Fibroblast of lung (primary cell): ENCODE measurements around the gene NR2F2. TPM values are rescaled to one million over a fixed set of nuclear protein-coding genes. Genes with fewer than 3 reads are reported as not detected.

ENCODE experiments used
- DNase-seq, 2 donors: peaks; one replicate each; pipeline versions ENCODE4 v3.0.0 to v3.0.0-alpha.2; 2010; ENCODE audit warnings: low read depth in 2 of 2
- H2AFZ ChIP-seq: 2 replicates; pipeline ENCODE4 v1.5.1; 2012; ENCODE audit warnings: low read length, control low read depth, inconsistent platforms
- H3K27ac ChIP-seq: 2 replicates; pipeline ENCODE4 v1.5.1; 2011; ENCODE audit warnings: low read length, control low read depth; ENCODE audit not compliant: insufficient read depth
- H3K27me3 ChIP-seq: 2 replicates; pipeline ENCODE4 v1.5.1; 2011; ENCODE audit warnings: mild to moderate bottlenecking, low read length; ENCODE audit not compliant: control insufficient read depth, insufficient read depth
- H3K36me3 ChIP-seq: 2 replicates; pipeline ENCODE4 v1.5.1; 2011; ENCODE audit warnings: low read length; ENCODE audit not compliant: control insufficient read depth, insufficient read depth
- H3K4me1 ChIP-seq: 2 replicates; pipeline ENCODE4 v1.5.1; 2011; ENCODE audit warnings: low read length; ENCODE audit not compliant: control insufficient read depth, insufficient read depth; ENCODE audit errors: extremely low read depth
- H3K4me2 ChIP-seq: 2 replicates; pipeline ENCODE4 v1.5.1; 2011; ENCODE audit warnings: low read length, control low read depth; ENCODE audit not compliant: insufficient read depth; ENCODE audit errors: extremely low read depth
- H3K4me3 ChIP-seq, 4 experiments: fragments of 200-600 bp in 1 of 4; sonication (generic) in 1 of 4; replicated peaks in 1 of 4; 2 replicates each; pipeline ENCODE4 v1.5.1; 2011 to 2016; ENCODE audit warnings: low read length in 4 of 4, low read depth in 3 of 4, mild to moderate bottlenecking in 3 of 4, control low read depth in 2 of 4, inconsistent platforms in 1 of 4, mixed read lengths in 1 of 4; ENCODE audit not compliant: insufficient read depth in 1 of 4; ENCODE audit errors: control extremely low read depth in 1 of 4
- H3K79me2 ChIP-seq: 2 replicates; pipeline ENCODE4 v1.5.1; 2012; ENCODE audit warnings: mild to moderate bottlenecking, low read length, inconsistent platforms; ENCODE audit not compliant: control insufficient read depth, insufficient read depth
- H3K9ac ChIP-seq: 2 replicates; pipeline ENCODE4 v1.5.1; 2011; ENCODE audit warnings: mild to moderate bottlenecking, low read length, control low read depth; ENCODE audit not compliant: insufficient read depth
- H3K9me3 ChIP-seq: 2 replicates; pipeline ENCODE4 v1.5.1; 2012; ENCODE audit warnings: low read depth, low read length; ENCODE audit not compliant: control insufficient read depth, insufficient read depth
- H4K20me1 ChIP-seq: 2 replicates; pipeline ENCODE4 v1.5.1; 2011; ENCODE audit warnings: low read length; ENCODE audit not compliant: control insufficient read depth, insufficient read depth; ENCODE audit errors: extremely low read depth
- CTCF ChIP-seq, 2 donors: IDR thresholded peaks in 1 of 2; conservative IDR thresholded peaks in 1 of 2; 1 replicate in 1 of 2; 2 replicates in 1 of 2; pipeline ENCODE4 v1.5.1; 2011 to 2012; ENCODE audit warnings: low read length in 2 of 2, control low read depth in 1 of 2, inconsistent platforms in 1 of 2, low read depth in 1 of 2, mild to moderate bottlenecking in 1 of 2
- EZH2 ChIP-seq: IDR thresholded peaks from 2 replicates; pipeline ENCODE4 v1.5.1; 2012; ENCODE audit warnings: low read length, control low read depth, mild to moderate bottlenecking; ENCODE audit errors: missing control alignments
- polyA plus RNA-seq, 2 donors: library from polyadenylated mRNA; depleted of rRNA in 1 of 2; stranded (reverse) in 1 of 2; unstranded in 1 of 2; fragments of >200 nt; gene quantifications; 2 replicates each; pipeline ENCODE4 v1.2.1, GENCODE V29; 2011 to 2012; ENCODE audit warnings: missing spikeins in 1 of 2
- total RNA-seq: library from RNA; depleted of rRNA; stranded (reverse); fragments of >200 nt; gene quantifications from 2 replicates; pipeline ENCODE4 v1.2.1, GENCODE V29; 2014

The NR2F2 gene
- total and polyA plus RNA-seq, 2 donors (not counting 1 experiment from before 2014, with no cell fraction given), result 15.7 to 130 TPM

- H4K20me1 ChIP-seq, result no peaks in the 10 kb centered on the region
- H3K79me2 ChIP-seq, result peaks cover 97% of the 10 kb centered on the region
- H3K4me2 ChIP-seq, result peak overlapping the region; percentile 61
- H2AFZ ChIP-seq, result no peak overlapping the region
- no peaks in the 10 kb centered on the region for H3K9me3 ChIP-seq
- no peak for TF ChIP-seq CTCF (conservative IDR thresholded peaks at IDR 0.05 in 1 of 2, IDR thresholded peaks at IDR 0.05 in 1 of 2; ENCODE audit: low read depth in 1 of 2, low read length in 2 of 2)
- TF ChIP-seq EZH2, result no peak
- peak overlapping the region in 1 of 4 experiments; percentile 14 for H3K4me3 ChIP-seq
- no peak overlapping the region for H3K9ac ChIP-seq
- peaks cover 15% of the 10 kb centered on the region for H3K4me1 ChIP-seq
- H3K27me3 ChIP-seq, result no peaks in the 10 kb centered on the region
- peak overlapping the region; percentile 33 for H3K27ac ChIP-seq
- peaks cover 15% of the 10 kb centered on the region for H3K36me3 ChIP-seq
- DNase-seq, result peak in 1 of 2 donors; percentile 59
These were observed 18.7 kb downstream of the NR2F2 start for GRCh38 chr15:96349034-96349856.

- no peak overlapping the region for H3K4me3 ChIP-seq
- TF ChIP-seq EZH2 (no peak), CTCF (conservative IDR thresholded peaks at IDR 0.05 in 1 of 2, IDR thresholded peaks at IDR 0.05 in 1 of 2; ENCODE audit: low read depth in 1 of 2, low read length in 2 of 2) (no peak)
- H2AFZ ChIP-seq, result no peak overlapping the region
- no peaks in the 10 kb centered on the region for H4K20me1 ChIP-seq
- peaks cover 13% of the 10 kb centered on the region for H3K4me1 ChIP-seq
- no peaks in the 10 kb centered on the region for H3K9me3 ChIP-seq
- DNase-seq, result peak in 1 of 2 donors; percentile 35
- peaks cover 9% of the 10 kb centered on the region for H3K36me3 ChIP-seq
- peaks cover 96% of the 10 kb centered on the region for H3K79me2 ChIP-seq
- H3K9ac ChIP-seq, result no peak overlapping the region
- peak overlapping the region; percentile 49 for H3K27ac ChIP-seq
- no peaks in the 10 kb centered on the region for H3K27me3 ChIP-seq
- peak overlapping the region; percentile 11 for H3K4me2 ChIP-seq
These were observed 19.6 kb downstream of the NR2F2 start for GRCh38 chr15:96349857-96350720.
